NCI-H446 (cell line): ENCODE results near the gene DDX4.

ENCODE experiments used
- DNase-seq, 2 experiments: peaks; one replicate each; lab custom pipeline; 2025; lab: John Stamatoyannopoulos, UW

DDX4 gene

GRCh38 chr5:55866485-55866884, 128.6 kb downstream of the DDX4 start:
- DNase-seq = no peak
